CD4-positive, alpha-beta T cell treated with Interleukin-12 subunit alpha and Interleukin-12 subunit beta, for 1 hour (primary cell): Measurements from ENCODE around the gene EPHA1.

Source experiments
- DNase-seq: peaks from one replicate; pipeline ENCODE4 v3.0.0-alpha.2; 2020

The EPHA1 gene

GRCh38 chr7:143408686-143409561 is at the start of gene EPHA1:
Gene EPHA1, minus strand, starts transcription at chr7:143408856. Its CDS starts 51 bp downstream, at chr7:143408805.
- peak; percentile 77 for DNase-seq

GRCh38 chr7:143458263-143458662 is 49.6 kb upstream of the EPHA1 start:
- DNase-seq: no peak

GRCh38 chr7:143456992-143457793 is 48.5 kb upstream of the EPHA1 start:
- DNase-seq: no peak

GRCh38 chr7:143455942-143456341 is 47.3 kb upstream of the EPHA1 start:
- DNase-seq: no peak

- DNase-seq: no peak
Observed at GRCh38 chr7:143455491-143455890, 46.8 kb upstream of the EPHA1 start.

GRCh38 chr7:143454091-143454680 is 45.5 kb upstream of the EPHA1 start:
- no peak for DNase-seq

GRCh38 chr7:143452495-143452894 is 43.8 kb upstream of the EPHA1 start:
- no peak for DNase-seq

- DNase-seq: no peak
Observed at GRCh38 chr7:143451746-143452145, 43.1 kb upstream of the EPHA1 start.

GRCh38 chr7:143451122-143451521 is 42.5 kb upstream of the EPHA1 start:
- DNase-seq: no peak

GRCh38 chr7:143449793-143450192 is 41.1 kb upstream of the EPHA1 start:
- no peak for DNase-seq

- DNase-seq: no peak
Observed at GRCh38 chr7:143448429-143448828, 39.8 kb upstream of the EPHA1 start.

GRCh38 chr7:143447466-143447865 is 38.8 kb upstream of the EPHA1 start:
- DNase-seq: no peak

GRCh38 chr7:143444785-143445184 is 36.1 kb upstream of the EPHA1 start:
- no peak for DNase-seq

GRCh38 chr7:143444063-143444782 is 35.6 kb upstream of the EPHA1 start:
- no peak for DNase-seq

GRCh38 chr7:143443153-143443552 is 34.5 kb upstream of the EPHA1 start, which contains the start of gene TAS2R60:
Gene TAS2R60, plus strand, starts transcription at chr7:143443453. Its CDS starts 0 bp downstream, at chr7:143443453.
- no peak for DNase-seq

GRCh38 chr7:143439866-143440265 is 31.2 kb upstream of the EPHA1 start:
- no peak for DNase-seq

GRCh38 chr7:143437578-143437977 is 28.9 kb upstream of the EPHA1 start:
- DNase-seq: no peak

- no peak for DNase-seq
Observed at GRCh38 chr7:143436325-143436946, 27.8 kb upstream of the EPHA1 start.

GRCh38 chr7:143435266-143435665 is 26.6 kb upstream of the EPHA1 start:
- DNase-seq: no peak

- no peak for DNase-seq
Observed at GRCh38 chr7:143434660-143435059, 26.0 kb upstream of the EPHA1 start.

GRCh38 chr7:143433759-143434158 is 25.1 kb upstream of the EPHA1 start:
- no peak for DNase-seq

GRCh38 chr7:143431109-143431508 is 22.5 kb upstream of the EPHA1 start:
- no peak for DNase-seq
